GM12878 (cell line): ENCODE measurements around the gene POFUT2. TPM values are rescaled to one million over a fixed set of nuclear protein-coding genes. Genes with fewer than 3 reads are reported as not detected.

Source experiments
- ATAC-seq: fragments of 200-7000 bp; cut with Tn5 transposase; 3 replicates; pipeline ENCODE4 v1.9.1; 2020; ENCODE audit warnings: mild to moderate bottlenecking, moderate library complexity
- BruUV-seq: library from RNA; stranded (reverse); fragments of 400-500 nt; replicated peaks from 2 replicates; lab custom pipeline; 2021; lab: Mats Ljungman, UMichigan
- CTCF ChIA-PET: fragments of 300-600 bp; sonication (Branson Sonifier 250); formaldehyde crosslinking; extraction: SDS; loops from one replicate; lab custom pipeline; 2021; ENCODE audit warnings: inconsistent platforms; lab: Yijun Ruan, JAX
- POLR2A ChIA-PET: fragments of 350-600 bp; formaldehyde crosslinking; extraction: SDS; loops from one replicate; lab custom pipeline; 2021; ENCODE audit warnings: inconsistent platforms; lab: Charles Lee
- RAD21 ChIA-PET: fragments of 300-600 bp; sonication (Branson Sonifier 250); formaldehyde crosslinking; loops from one replicate; lab custom pipeline; 2023; ENCODE audit warnings: antibody characterized with exemption; ENCODE audit not compliant: unreplicated experiment; lab: Charles Lee
- SMC1A ChIA-PET: fragments of 300-600 bp; sonication (Branson Sonifier 250); formaldehyde crosslinking; loops from one replicate; lab custom pipeline; 2023; ENCODE audit not compliant: unreplicated experiment, uncharacterized antibody; lab: Charles Lee
- DNase-seq: peaks from one replicate; pipeline ENCODE4 v3.0.0-alpha.2; 2011; ENCODE audit warnings: low read depth, low spot score
- FAIRE-seq: peaks from 3 replicates; lab custom pipeline; 2011; peaks lifted over from hg19 to GRCh38; lab: Jason Lieb, UNC
- H2AFZ ChIP-seq: 2 replicates; pipeline ENCODE4 v1.6.0; 2011; ENCODE audit warnings: low read depth, low read length, control low read depth; ENCODE audit not compliant: control insufficient read depth
- H3K27ac ChIP-seq: 2 replicates; pipeline ENCODE4 v1.5.1; 2011; ENCODE audit warnings: control low read depth; ENCODE audit not compliant: control insufficient read depth, insufficient read depth
- H3K27me3 ChIP-seq, 2 experiments: replicated peaks in 1 of 2; 2 replicates each; pipeline versions ENCODE4 v1.6.0 to v1.6.1; 2011; ENCODE audit warnings: low read length in 1 of 2; ENCODE audit not compliant: control insufficient read depth in 2 of 2, insufficient read depth in 2 of 2
- H3K36me3 ChIP-seq, 2 experiments: 2 replicates each; pipeline ENCODE4 v1.5.1; 2011; ENCODE audit warnings: low read length in 1 of 2; ENCODE audit not compliant: control insufficient read depth in 2 of 2, insufficient read depth in 2 of 2
- H3K4me1 ChIP-seq: 2 replicates; pipeline ENCODE4 v1.6.1; 2011; ENCODE audit warnings: mild to moderate bottlenecking, low read length, moderate library complexity, mixed read lengths; ENCODE audit not compliant: control insufficient read depth, insufficient read depth
- H3K4me2 ChIP-seq: 2 replicates; pipeline ENCODE4 v1.6.0; 2011; ENCODE audit warnings: control low read depth; ENCODE audit not compliant: control insufficient read depth, insufficient read depth
- H3K4me3 ChIP-seq: fragments of 200-600 bp; sonication (generic); 2 replicates; pipeline ENCODE4 v1.5.1; 2016
- H3K79me2 ChIP-seq: 2 replicates; pipeline ENCODE4 v1.6.0; 2011; ENCODE audit warnings: low read length; ENCODE audit not compliant: control insufficient read depth, insufficient read depth
- H3K9ac ChIP-seq: 2 replicates; pipeline ENCODE4 v1.8.0; 2011; ENCODE audit warnings: low read length, control low read depth, mixed read lengths; ENCODE audit not compliant: control insufficient read depth, insufficient read depth
- H3K9me3 ChIP-seq: replicated peaks from 3 replicates; pipeline ENCODE4 v1.5.1; 2011; ENCODE audit warnings: mild to moderate bottlenecking, low read length; ENCODE audit not compliant: control insufficient read depth, insufficient read depth
- H4K20me1 ChIP-seq: 2 replicates; pipeline ENCODE4 v1.6.0; 2011; ENCODE audit not compliant: control insufficient read depth, insufficient read depth
- ATF2 ChIP-seq: IDR thresholded peaks from 2 replicates; pipeline ENCODE4 v1.6.1; 2012; ENCODE audit warnings: low read length, inconsistent platforms
- CBFB ChIP-seq: IDR thresholded peaks from 2 replicates; pipeline ENCODE4 v1.6.1; 2016; ENCODE audit warnings: antibody characterized with exemption, low read depth
- CEBPB ChIP-seq, 2 experiments: fragments of 150-350 bp in 1 of 2; IDR thresholded peaks; 2 replicates each; pipeline ENCODE4 v1.6.1; 2012 to 2014; ENCODE audit warnings: low read depth in 2 of 2, low read length in 2 of 2, borderline replicate concordance in 1 of 2, inconsistent platforms in 1 of 2
- CEBPZ ChIP-seq: fragments of 150-350 bp; IDR thresholded peaks from 2 replicates; pipeline ENCODE4 v1.6.1; 2016; ENCODE audit warnings: low read depth, low read length
- CREB1 ChIP-seq: IDR thresholded peaks from 2 replicates; pipeline ENCODE4 v1.6.1; 2012; ENCODE audit warnings: low read depth, mild to moderate bottlenecking, inconsistent platforms
- EED ChIP-seq: sonication (generic); IDR thresholded peaks from 2 replicates; pipeline ENCODE4 v1.6.1; 2016; ENCODE audit warnings: antibody characterized with exemption, low read depth
- GATAD2B ChIP-seq: fragments of 450-650 bp; conservative IDR thresholded peaks from 2 replicates; pipeline ENCODE4 v1.6.1; 2017; ENCODE audit warnings: low read depth, mild to moderate bottlenecking, moderate library complexity
- IKZF2 ChIP-seq, 2 experiments: fragments of 450-650 bp; IDR thresholded peaks; 2 replicates each; pipeline ENCODE4 v1.6.1; 2017; ENCODE audit warnings: mild to moderate bottlenecking in 2 of 2, moderate library complexity in 2 of 2
- JUNB ChIP-seq: IDR thresholded peaks from 2 replicates; pipeline ENCODE4 v1.6.1; 2016; ENCODE audit warnings: antibody characterized with exemption, mild to moderate bottlenecking
- NBN ChIP-seq: fragments of 450-650 bp; IDR thresholded peaks from 2 replicates; pipeline ENCODE4 v1.6.1; 2016
- RAD51 ChIP-seq: fragments of 450-650 bp; IDR thresholded peaks from 2 replicates; pipeline ENCODE4 v1.6.1; 2016; ENCODE audit warnings: moderate library complexity, mild to moderate bottlenecking, inconsistent platforms
- RB1 ChIP-seq: fragments of 450-650 bp; formaldehyde crosslinking; IDR thresholded peaks from 2 replicates; pipeline ENCODE4 v1.6.1; 2017; ENCODE audit warnings: mild to moderate bottlenecking, borderline replicate concordance
- RCOR1 ChIP-seq: conservative IDR thresholded peaks from 2 replicates; pipeline ENCODE4 v1.6.1; 2012; ENCODE audit warnings: low read depth, low read length, improper control_type of control experiment
- RELA ChIP-seq: fragments of 450-650 bp; IDR thresholded peaks from 2 replicates; pipeline ENCODE4 v1.8.0; 2014; ENCODE audit warnings: borderline replicate concordance; ENCODE audit not compliant: partially characterized antibody
- YY1 ChIP-seq: IDR thresholded peaks from 2 replicates; pipeline ENCODE4 v1.6.1; 2011; ENCODE audit warnings: low read depth, mild to moderate bottlenecking, low read length
- ZBED1 ChIP-seq: IDR thresholded peaks from 2 replicates; pipeline ENCODE4 v1.6.1; 2016; ENCODE audit warnings: borderline replicate concordance
- ZNF217 ChIP-seq: fragments of 450-650 bp; IDR thresholded peaks from 2 replicates; pipeline ENCODE4 v1.6.1; 2017; ENCODE audit warnings: antibody characterized with exemption, mild to moderate bottlenecking
- ZNF24 ChIP-seq: fragments of 450-650 bp; IDR thresholded peaks from 2 replicates; pipeline ENCODE4 v1.6.1; 2017; ENCODE audit warnings: antibody characterized with exemption, mild to moderate bottlenecking
- WGBS: methylation state at CpG from one replicate; pipeline ENCODE4 v1.1.6; 2016; ENCODE audit warnings: low lambda C conversion rate; ENCODE audit not compliant: insufficient replicate concordance, insufficient coverage; ENCODE audit errors: missing lambda C conversion rate; 5-methylcytosine and 5-hydroxymethylcytosine counted together
- in situ Hi-C: fragments of 300-500 bp; cut with MboI; formaldehyde crosslinking; loops from 9 replicates; pipeline ENCODE4 v1.14.3; 2018; ENCODE audit warnings: mixed read lengths
- intact Hi-C: fragments of 100-400 bp; cut with micrococcal nuclease; formaldehyde crosslinking; loops from one replicate; pipeline ENCODE4 v1.14.2; 2022; ENCODE audit not compliant: unreplicated experiment
- polyA plus RNA-seq, 11 experiments: library from polyadenylated mRNA; depleted of rRNA in 4 of 11; unstranded in 6 of 11; stranded (reverse) in 5 of 11; fragments of >200 nt; fragmentation: Nextera tagmentation in 4 of 11; fragmentation: Illumina TruSeq in 1 of 11; extraction: Ambion mirVana in 4 of 11; extraction: Trizol in 1 of 11; gene quantifications; 1 replicate in 1 of 11; 2 replicates in 10 of 11; pipeline versions ENCODE4 v1.2.1 to v1.2.3, GENCODE V29; 2011 to 2016; ENCODE audit warnings: inconsistent platforms in 2 of 11, missing spikeins in 2 of 11, low read depth in 1 of 11
- total RNA-seq, 4 experiments: library from RNA; depleted of rRNA in 3 of 4; stranded (reverse); fragments of >200 nt in 3 of 4; fragmentation: Illumina TruSeq in 1 of 4; extraction: Trizol in 1 of 4; gene quantifications; 2 replicates each; pipeline versions ENCODE4 v1.2.1 to v1.2.3, GENCODE V29; 2013 to 2021

Gene POFUT2
- total and polyA plus RNA-seq, 10 of the 15 experiments (the other 5 are each of a cell fraction or from before 2014, with no cell fraction given) = 1.2 to 15.1 (median 6.8) TPM

- no peaks in the 10 kb centered on the region for H4K20me1 ChIP-seq
- no peak overlapping the region for H3K27ac ChIP-seq
- ATAC-seq = no peak
- CTCF ChIA-PET = no interaction called here
- no peaks in the 10 kb centered on the region for H3K27me3 ChIP-seq
- no peaks in the 10 kb centered on the region for H3K4me1 ChIP-seq
- SMC1A ChIA-PET = no interaction called here
- no peak overlapping the region for H3K4me3 ChIP-seq
- no peak for FAIRE-seq
- TF ChIP-seq EED (no peak), JUNB (no peak), IKZF2 (IDR thresholded peaks at IDR 0.05) (no peak), RCOR1 (no peak), ZBED1 (no peak), NBN (no peak), RB1 (no peak), RELA (no peak), RAD51 (no peak), ZNF217 (no peak), GATAD2B (no peak), CBFB (no peak), CEBPZ (no peak), YY1 (no peak), ATF2 (no peak), CREB1 (no peak), CEBPB (IDR thresholded peaks at IDR 0.05; ENCODE audit: borderline replicate concordance in 1 of 2, low read depth in 2 of 2, low read length in 2 of 2) (no peak), ZNF24 (no peak)
- BruUV-seq = no TSS peak
- H3K9ac ChIP-seq = no peak overlapping the region
- 17% methylated on average over 7 of the region's 8 CpGs for WGBS
- no peak overlapping the region for H3K4me2 ChIP-seq
- H2AFZ ChIP-seq = no peak overlapping the region
- in situ Hi-C loops = no loop called here
- intact Hi-C loops = no loop called here
- H3K79me2 ChIP-seq = no peaks in the 10 kb centered on the region
- no peaks in the 10 kb centered on the region; the same call in 2 of the 3 replicates for H3K9me3 ChIP-seq
- RAD21 ChIA-PET = no interaction called here
- no peak for DNase-seq
- H3K36me3 ChIP-seq = no peaks in the 10 kb centered on the region
- POLR2A ChIA-PET = no interaction called here
These were observed 42.8 kb downstream of the POFUT2 start for GRCh38 chr21:45244799-45245340.
